ENCODE data around the gene BRD8. TPM values are rescaled to one million over a fixed set of nuclear protein-coding genes. Genes with fewer than 3 reads are reported as not detected.
"Not testable (repeated sequence)": the region's sequence is repeated elsewhere in the genome, so short reads cannot be mapped to it uniquely, and the experiment has no call there.

Gene BRD8
- total RNA-seq, 1 experiment from 2014 or later = 64.9 TPM

- Histone ChIP-seq H3K4me3 (peak overlapping the region; percentile 84), H3K27me3 (no peaks in the 10 kb centered on the region), H3K36me3 (peaks cover 80% of the 10 kb centered on the region), H3K9me3 (no peaks in the 10 kb centered on the region)
- peak; percentile 18 for DNase-seq
Observed at GRCh38 chr5:138179277-138179857, 937 bp upstream of the BRD8 start.

GRCh38 chr5:138177941-138178515 lies 402 bp downstream of the BRD8 start:
- Histone ChIP-seq H3K27me3 (no peaks in the 10 kb centered on the region), H3K4me3 (peak overlapping the region; percentile 84), H3K9me3 (no peaks in the 10 kb centered on the region), H3K36me3 (peaks cover 80% of the 10 kb centered on the region)
- peak; percentile 47 for DNase-seq

- Histone ChIP-seq H3K36me3 (peaks cover 95% of the 10 kb centered on the region), H3K9me3 (no peaks in the 10 kb centered on the region), H3K4me3 (no peak overlapping the region), H3K27me3 (no peaks in the 10 kb centered on the region)
- no peak for DNase-seq
Observed at GRCh38 chr5:138170299-138170698, 8.1 kb downstream of the BRD8 start.

- Histone ChIP-seq H3K36me3 (peaks cover 95% of the 10 kb centered on the region), H3K9me3 (no peaks in the 10 kb centered on the region), H3K4me3 (no peak overlapping the region), H3K27me3 (no peaks in the 10 kb centered on the region)
- DNase-seq = no peak
Observed at GRCh38 chr5:138169124-138169523, 9.3 kb downstream of the BRD8 start.

GRCh38 chr5:138163721-138164120 lies 14.7 kb downstream of the BRD8 start:
- no peaks in the 10 kb centered on the region for H3K9me3 ChIP-seq
- H3K27me3 ChIP-seq = no peaks in the 10 kb centered on the region
- H3K4me3 ChIP-seq = no peak overlapping the region
- no peak for DNase-seq
- peaks cover 99% of the 10 kb centered on the region for H3K36me3 ChIP-seq

GRCh38 chr5:138160706-138161105 lies 17.7 kb downstream of the BRD8 start:
- no peak for DNase-seq
- no peaks in the 10 kb centered on the region for H3K9me3 ChIP-seq
- peaks cover 97% of the 10 kb centered on the region for H3K36me3 ChIP-seq

GRCh38 chr5:138159666-138160065 lies 18.8 kb downstream of the BRD8 start:
- no peak overlapping the region for H3K4me3 ChIP-seq
- no peak for DNase-seq
- no peaks in the 10 kb centered on the region for H3K27me3 ChIP-seq
- peaks cover 87% of the 10 kb centered on the region for H3K36me3 ChIP-seq
- no peaks in the 10 kb centered on the region for H3K9me3 ChIP-seq

More at GRCh38 chr5:138160706-138161105, 17.7 kb downstream of the BRD8 start:
- Histone ChIP-seq H3K27me3 (no peaks in the 10 kb centered on the region), H3K4me3 (no peak overlapping the region)

GRCh38 chr5:138157626-138158025 lies 20.8 kb downstream of the BRD8 start:
- Histone ChIP-seq H3K36me3 (peaks cover 66% of the 10 kb centered on the region), H3K27me3 (no peaks in the 10 kb centered on the region), H3K9me3 (no peaks in the 10 kb centered on the region), H3K4me3 (no peak overlapping the region)
- no peak for DNase-seq

DNA sequence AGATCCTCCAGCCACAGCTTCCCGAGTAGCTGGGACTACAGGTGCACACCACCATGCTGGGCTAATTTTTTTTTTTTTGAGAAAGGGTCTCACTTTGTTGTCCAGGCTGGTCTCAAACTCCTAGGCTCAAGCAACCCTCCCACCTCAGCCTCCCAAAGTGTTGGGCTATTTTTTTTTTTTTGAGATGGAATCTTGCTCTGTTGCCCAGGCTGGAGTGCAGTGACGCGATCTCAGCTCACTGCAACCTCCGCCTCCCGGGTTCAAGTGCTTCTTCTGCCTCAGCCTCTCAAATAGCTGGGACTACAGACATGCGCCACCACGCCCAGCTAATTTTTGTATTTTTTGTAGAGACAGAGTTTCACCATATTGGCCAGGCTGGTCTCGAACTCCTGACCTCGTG lies 22.5 kb downstream of the BRD8 start:
- not testable (repeated sequence) for H3K4me3 ChIP-seq, H3K27me3 ChIP-seq, H3K9me3 ChIP-seq, DNase-seq
- peaks cover 50% of the 10 kb centered on the region for H3K36me3 ChIP-seq

GRCh38 chr5:138149530-138149929 lies 28.9 kb downstream of the BRD8 start:
- Histone ChIP-seq H3K36me3 (no peaks in the 10 kb centered on the region), H3K9me3 (no peaks in the 10 kb centered on the region)
- DNase-seq = peak; percentile 32

DNA sequence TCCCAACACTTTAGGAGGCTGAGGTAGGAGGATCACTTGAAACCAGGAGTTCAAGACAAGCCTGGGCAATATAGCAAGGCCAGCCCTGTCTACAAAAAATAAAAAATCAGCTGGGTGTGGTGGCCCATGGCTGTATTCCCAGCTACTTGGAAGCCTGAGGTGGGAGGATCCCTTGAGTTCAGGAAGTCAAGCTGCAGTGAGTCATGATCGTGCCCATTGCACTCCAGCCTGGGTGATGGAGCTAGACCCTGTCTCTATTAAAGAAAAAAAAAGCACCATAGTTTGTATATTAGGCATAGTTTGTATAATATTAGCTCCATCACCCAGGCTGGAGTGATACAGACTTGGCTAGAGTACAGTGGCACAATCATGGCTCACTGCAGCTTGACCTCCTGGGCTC lies 29.6 kb downstream of the BRD8 start:
- peak; percentile 95 for DNase-seq
- Histone ChIP-seq H3K4me3 (no peak overlapping the region), H3K36me3 (no peaks in the 10 kb centered on the region), H3K27me3 (no peaks in the 10 kb centered on the region), H3K9me3 (no peaks in the 10 kb centered on the region)

More at GRCh38 chr5:138149530-138149929, 28.9 kb downstream of the BRD8 start:
- H3K27me3 ChIP-seq = no peaks in the 10 kb centered on the region
- no peak overlapping the region for H3K4me3 ChIP-seq

DNA sequence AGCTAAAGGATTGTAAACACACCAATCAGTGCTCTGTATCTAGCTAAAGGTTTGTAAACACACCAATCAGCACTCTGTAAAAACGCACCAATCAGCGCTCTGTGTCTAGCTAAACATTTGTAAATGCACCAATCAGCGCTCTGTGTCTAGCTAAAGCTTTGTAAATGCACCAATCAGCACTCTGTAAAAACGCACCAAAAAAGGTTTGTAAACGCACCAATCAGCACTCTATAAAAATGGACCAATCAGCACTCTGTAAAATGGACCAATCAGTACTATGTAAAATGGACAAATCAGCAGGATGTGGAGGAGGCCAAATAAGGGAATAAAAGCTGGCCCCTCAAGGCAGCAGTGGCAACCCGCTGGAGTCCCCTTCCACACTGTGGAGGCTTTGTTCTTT lies 34.9 kb downstream of the BRD8 start:
- not testable (repeated sequence) for H3K27me3 ChIP-seq, H3K4me3 ChIP-seq, DNase-seq, H3K36me3 ChIP-seq, H3K9me3 ChIP-seq

- Histone ChIP-seq H3K36me3 (no peaks in the 10 kb centered on the region), H3K4me3 (no peak overlapping the region), H3K27me3 (no peaks in the 10 kb centered on the region), H3K9me3 (0 out of 2 replicates have a peak, but pooled peaks cover 2% of the 10 kb centered on the region)
- no peak for DNase-seq
Observed at GRCh38 chr5:138141734-138142133, 36.7 kb downstream of the BRD8 start.

GRCh38 chr5:138140268-138140667 lies 38.2 kb downstream of the BRD8 start:
- DNase-seq = no peak
- Histone ChIP-seq H3K36me3 (no peaks in the 10 kb centered on the region), H3K4me3 (no peak overlapping the region), H3K9me3 (0 out of 2 replicates have a peak, but pooled peaks cover 2% of the 10 kb centered on the region), H3K27me3 (no peaks in the 10 kb centered on the region)

DNA sequence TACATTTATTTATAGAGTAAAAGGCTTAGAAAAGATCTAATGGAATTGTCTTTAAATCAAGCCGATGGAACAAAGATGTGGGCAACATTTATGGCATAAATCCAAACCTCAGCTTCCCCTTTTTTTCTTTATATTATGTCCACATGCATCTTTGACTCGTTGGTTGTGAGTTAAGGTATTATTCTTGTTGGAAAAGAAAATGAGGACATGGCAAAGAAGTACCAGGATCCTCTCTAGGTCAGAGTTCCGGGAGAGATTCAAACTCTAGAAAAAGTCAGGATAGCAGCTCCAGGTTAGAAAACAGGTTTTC lies 38.7 kb downstream of the BRD8 start:
- Histone ChIP-seq H3K27me3 (no peaks in the 10 kb centered on the region), H3K36me3 (no peaks in the 10 kb centered on the region), H3K9me3 (0 out of 2 replicates have a peak, but pooled peaks cover 2% of the 10 kb centered on the region), H3K4me3 (no peak overlapping the region)
- DNase-seq = no peak

- no peaks in the 10 kb centered on the region for H3K27me3 ChIP-seq
- H3K36me3 ChIP-seq = no peaks in the 10 kb centered on the region
- DNase-seq = no peak
- H3K9me3 ChIP-seq = 0 out of 2 replicates have a peak, but pooled peaks cover 2% of the 10 kb centered on the region
- H3K4me3 ChIP-seq = no peak within 1 kb of the TSS
Observed at GRCh38 chr5:138138949-138139780, 39.3 kb downstream of the BRD8 start, which contains the start of gene NME5. Gene NME5 (minus strand): TSS chr5:138139428. CDS start chr5:138138780, 648 bp downstream.

GRCh38 chr5:138132543-138132942 lies 45.9 kb downstream of the BRD8 start:
- Histone ChIP-seq H3K9me3 (no peaks in the 10 kb centered on the region), H3K27me3 (peaks cover 9% of the 10 kb centered on the region; the same call in 1 of the 2 replicates), H3K36me3 (no peaks in the 10 kb centered on the region), H3K4me3 (no peak overlapping the region)
- no peak for DNase-seq
